Neural crest cell (in vitro differentiated cells): ENCODE measurements around the gene SHISA4. TPM values are rescaled to one million over a fixed set of nuclear protein-coding genes. Genes with fewer than 3 reads are reported as not detected.

Source experiments
- DNase-seq: peaks from one replicate; pipeline ENCODE4 v3.0.0; 2021; ENCODE audit warnings: low read depth, mixed read lengths, low spot score
- H3K27ac Mint-ChIP-seq: one replicate; pipeline ENCODE4 v1.8.0; 2021; ENCODE audit warnings: mild to moderate bottlenecking, mixed read lengths; ENCODE audit not compliant: unreplicated experiment
- H3K27me3 Mint-ChIP-seq: 2 replicates; pipeline ENCODE4 v1.8.0; 2021; ENCODE audit warnings: low read depth, mild to moderate bottlenecking, mixed read lengths
- H3K36me3 Mint-ChIP-seq: 2 replicates; pipeline ENCODE4 v1.8.0; 2021; ENCODE audit warnings: low read depth, mild to moderate bottlenecking, mixed read lengths
- H3K4me1 Mint-ChIP-seq: 2 replicates; pipeline ENCODE4 v1.8.0; 2021; ENCODE audit warnings: mixed read lengths
- H3K4me3 Mint-ChIP-seq: one replicate; pipeline ENCODE4 v1.8.0; 2021; ENCODE audit warnings: mild to moderate bottlenecking, mixed read lengths
- H3K9me3 Mint-ChIP-seq: 2 replicates; pipeline ENCODE4 v1.8.0; 2021; ENCODE audit warnings: mixed read lengths
- CTCF ChIP-seq: fragments of 200-600 bp; sonication (generic); conservative IDR thresholded peaks from 2 replicates; pipeline ENCODE4 v1.5.0; 2021; ENCODE audit warnings: antibody characterized with exemption, mild to moderate bottlenecking
- total RNA-seq: library from RNA; stranded (reverse); gene quantifications from 2 replicates; pipeline ENCODE4 v1.2.1, GENCODE V29; 2021

SHISA4 gene
- total RNA-seq, 1 donor from 2014 or later = 10.8 TPM

- Mint-ChIP-seq H3K4me1 (peaks cover 26% of the 10 kb centered on the region), H3K27ac (no peak overlapping the region), H3K4me3 (peak overlapping the region; percentile 31)
These were observed 3.5 kb downstream of the SHISA4 start for GRCh38 chr1:201892211-201892610.

GRCh38 chr1:201893431-201893830 is 4.7 kb downstream of the SHISA4 start:
- Mint-ChIP-seq H3K27ac (no peak overlapping the region), H3K9me3 (no peaks in the 10 kb centered on the region), H3K4me3 (no peak overlapping the region), H3K4me1 (peaks cover 16% of the 10 kb centered on the region), H3K36me3 (no peaks in the 10 kb centered on the region), H3K27me3 (peaks cover 2% of the 10 kb centered on the region)
- no peak for TF ChIP-seq CTCF
- DNase-seq = no peak

More at GRCh38 chr1:201892211-201892610, 3.5 kb downstream of the SHISA4 start:
- no peaks in the 10 kb centered on the region for H3K36me3 Mint-ChIP-seq
- DNase-seq = no peak
- H3K9me3 Mint-ChIP-seq = no peaks in the 10 kb centered on the region
- peaks cover 6% of the 10 kb centered on the region for H3K27me3 Mint-ChIP-seq
- no peak for TF ChIP-seq CTCF

GRCh38 chr1:201894343-201895119 is 5.8 kb downstream of the SHISA4 start:
- Mint-ChIP-seq H3K36me3 (no peaks in the 10 kb centered on the region), H3K27me3 (peaks cover 1% of the 10 kb centered on the region), H3K4me3 (no peak overlapping the region), H3K9me3 (no peaks in the 10 kb centered on the region), H3K27ac (no peak overlapping the region), H3K4me1 (peaks cover 13% of the 10 kb centered on the region)
- TF ChIP-seq CTCF = no peak
- DNase-seq = no peak

- no peak for TF ChIP-seq CTCF
- H3K4me3 Mint-ChIP-seq = no peak overlapping the region
- H3K9me3 Mint-ChIP-seq = peaks cover 3% of the 10 kb centered on the region
- no peaks in the 10 kb centered on the region for H3K36me3 Mint-ChIP-seq
- peaks cover 11% of the 10 kb centered on the region for H3K4me1 Mint-ChIP-seq
- H3K27ac Mint-ChIP-seq = peak overlapping the region; percentile 57
- no peaks in the 10 kb centered on the region for H3K27me3 Mint-ChIP-seq
- no peak for DNase-seq
These were observed 6.5 kb downstream of the SHISA4 start for GRCh38 chr1:201895120-201895665.

- peak; percentile 89 for DNase-seq
- H3K9me3 Mint-ChIP-seq = peaks cover 3% of the 10 kb centered on the region
- peaks cover 11% of the 10 kb centered on the region for H3K4me1 Mint-ChIP-seq
- H3K4me3 Mint-ChIP-seq = peak overlapping the region; percentile 35
- H3K27me3 Mint-ChIP-seq = no peaks in the 10 kb centered on the region
- H3K36me3 Mint-ChIP-seq = no peaks in the 10 kb centered on the region
- peak overlapping the region; percentile 51 for H3K27ac Mint-ChIP-seq
- peak; percentile 97 for TF ChIP-seq CTCF
These were observed 7.5 kb downstream of the SHISA4 start for GRCh38 chr1:201895913-201896807.
